Measurements from ENCODE around the gene CCRL2.
"Not testable (repeated sequence)": the region's sequence is repeated elsewhere in the genome, so short reads cannot be mapped to it uniquely, and the experiment has no call there.

CCRL2 gene

GRCh38 chr3:46429671-46430070 is 22.6 kb downstream of the CCRL2 start:
- Histone ChIP-seq H3K9me3 (replicated peaks in 1 of 11) (peaks cover 25 to 37% (median 34%) of the 10 kb centered on the region in 11 experiments), H3K27me3 (no peaks in the 10 kb centered on the region), H3K4me3 (no peak overlapping the region), H3K36me3 (no peaks in the 10 kb centered on the region), H3K4me1 (peaks cover 6 to 15% (median 8%) of the 10 kb centered on the region in 10 experiments; a peak in 10 of 20 replicates), H3K27ac (no peak overlapping the region), H3K4me2 (no peak overlapping the region), H4K20me1 (no peaks in the 10 kb centered on the region), H3K9ac (no peak overlapping the region)
- no peak for TF ChIP-seq Cebpa-rat (IDR thresholded peaks at IDR 0.05)

- not testable (repeated sequence) for H3K4me2 ChIP-seq, H4K20me1 ChIP-seq, H3K27me3 ChIP-seq, H3K9ac ChIP-seq, H3K4me3 ChIP-seq, H3K36me3 ChIP-seq, H3K27ac ChIP-seq
- peaks cover 6 to 15% (median 8%) of the 10 kb centered on the region in 10 experiments; a peak in 10 of 20 replicates for H3K4me1 ChIP-seq
- H3K9me3 ChIP-seq (replicated peaks in 1 of 11): peaks cover 25 to 37% (median 34%) of the 10 kb centered on the region in 11 experiments
Measured at GRCh38 chr3:46430879-46431278, 23.8 kb downstream of the CCRL2 start.

- peaks cover 25 to 37% (median 34%) of the 10 kb centered on the region in 11 experiments for H3K9me3 ChIP-seq (replicated peaks in 1 of 11)
- H4K20me1 ChIP-seq, H3K4me1 ChIP-seq, H3K27ac ChIP-seq, H3K9ac ChIP-seq, H3K4me3 ChIP-seq, H3K36me3 ChIP-seq, H3K4me2 ChIP-seq, H3K27me3 ChIP-seq: not testable (repeated sequence)
Measured at GRCh38 chr3:46431905-46432304, 24.8 kb downstream of the CCRL2 start.

GRCh38 chr3:46433118-46433517 is 26.1 kb downstream of the CCRL2 start:
- not testable (repeated sequence) for H3K4me1 ChIP-seq, H3K9ac ChIP-seq, H3K4me3 ChIP-seq, H3K27me3 ChIP-seq, H4K20me1 ChIP-seq, H3K36me3 ChIP-seq
- H3K4me2 ChIP-seq: peak overlapping the region in 4 of 11 experiments; percentile 3 to 19 (median 10); a peak in 3 of 22 replicates
- peak overlapping the region in 5 of 11 experiments; percentile 20 to 29 (median 22); a peak in 4 of 22 replicates for H3K27ac ChIP-seq
- H3K9me3 ChIP-seq (replicated peaks in 1 of 11): peaks cover 25 to 37% (median 34%) of the 10 kb centered on the region in 11 experiments

GRCh38 chr3:46433841-46434240 is 26.8 kb downstream of the CCRL2 start:
- H4K20me1 ChIP-seq: no peaks in the 10 kb centered on the region
- H3K9ac ChIP-seq: no peak overlapping the region
- TF ChIP-seq Cebpa-rat (IDR thresholded peaks at IDR 0.05): no peak
- no peak overlapping the region for H3K4me3 ChIP-seq
- H3K27ac ChIP-seq: peak overlapping the region in 2 of 11 experiments; percentile 22 to 24; a peak in 2 of 22 replicates
- 0 out of 22 replicates have a peak overlapping the region, but pooled peaks of 1 of the 11 experiments have one; percentile 3 for H3K4me2 ChIP-seq
- H3K9me3 ChIP-seq (replicated peaks in 1 of 11): peaks cover 25 to 37% (median 34%) of the 10 kb centered on the region in 11 experiments
- peaks cover 0 to 4% (median 0%) of the 10 kb centered on the region in 10 experiments; a peak in 1 of 20 replicates for H3K4me1 ChIP-seq
- H3K36me3 ChIP-seq: no peaks in the 10 kb centered on the region
- H3K27me3 ChIP-seq: no peaks in the 10 kb centered on the region

- H3K27ac ChIP-seq: no peak overlapping the region
- no peaks in the 10 kb centered on the region for H3K36me3 ChIP-seq
- H3K27me3 ChIP-seq: no peaks in the 10 kb centered on the region
- H4K20me1 ChIP-seq: no peaks in the 10 kb centered on the region
- no peak overlapping the region for H3K9ac ChIP-seq
- H3K9me3 ChIP-seq (replicated peaks in 1 of 11): peaks cover 25 to 38% (median 34%) of the 10 kb centered on the region in 11 experiments
- H3K4me3 ChIP-seq: no peak overlapping the region
- peaks cover 0 to 4% (median under 1%) of the 10 kb centered on the region in 10 experiments; a peak in 11 of 20 replicates for H3K4me1 ChIP-seq
- no peak for TF ChIP-seq Cebpa-rat (IDR thresholded peaks at IDR 0.05)
- H3K4me2 ChIP-seq: no peak overlapping the region
Measured at GRCh38 chr3:46435081-46435726, 28.1 kb downstream of the CCRL2 start.

- no peak for TF ChIP-seq Cebpa-rat (IDR thresholded peaks at IDR 0.05)
- Histone ChIP-seq H3K9ac (no peak overlapping the region), H3K27ac (no peak overlapping the region), H3K4me3 (no peak overlapping the region), H3K27me3 (no peaks in the 10 kb centered on the region), H4K20me1 (no peaks in the 10 kb centered on the region), H3K4me1 (peaks cover 14 to 22% (median 16%) of the 10 kb centered on the region in 10 experiments), H3K4me2 (no peak overlapping the region), H3K9me3 (replicated peaks in 1 of 11) (peaks cover 0 to 6% (median 2%) of the 10 kb centered on the region in 11 experiments; a peak in 8 of 22 replicates), H3K36me3 (no peaks in the 10 kb centered on the region)
Measured at GRCh38 chr3:46438831-46439230, 31.8 kb downstream of the CCRL2 start.

- no peaks in the 10 kb centered on the region for H4K20me1 ChIP-seq
- no peaks in the 10 kb centered on the region for H3K27me3 ChIP-seq
- no peak overlapping the region for H3K9ac ChIP-seq
- H3K27ac ChIP-seq: no peak overlapping the region
- no peaks in the 10 kb centered on the region for H3K36me3 ChIP-seq
- TF ChIP-seq Cebpa-rat (IDR thresholded peaks at IDR 0.05): no peak
- peaks cover 0 to 4% (median 0%) of the 10 kb centered on the region in 11 experiments; a peak in 2 of 22 replicates for H3K9me3 ChIP-seq (replicated peaks in 1 of 11)
- peak overlapping the region; percentile 16 to 74 (median 49) for H3K4me2 ChIP-seq
- peaks cover 12 to 22% (median 16%) of the 10 kb centered on the region in 10 experiments for H3K4me1 ChIP-seq
- no peak overlapping the region for H3K4me3 ChIP-seq
Measured at GRCh38 chr3:46440531-46441294, 33.7 kb downstream of the CCRL2 start.

Measured in BLaER1 treated with 17β-estradiol and CSF1 and Interleukin-3, amounts not matched to agents 10 nM and 100 nM (cell line).